GM12891 (cell line): Measurements from ENCODE around the gene CACNG1.

Experiments
- POLR2A ChIP-seq: IDR thresholded peaks from 2 replicates; pipeline ENCODE4 v1.6.1; 2011; ENCODE audit warnings: low read depth, low read length, control low read depth
- TAF1 ChIP-seq: IDR thresholded peaks from 2 replicates; pipeline ENCODE4 v1.6.1; 2011; ENCODE audit warnings: low read depth, low read length, control low read depth

DNA sequence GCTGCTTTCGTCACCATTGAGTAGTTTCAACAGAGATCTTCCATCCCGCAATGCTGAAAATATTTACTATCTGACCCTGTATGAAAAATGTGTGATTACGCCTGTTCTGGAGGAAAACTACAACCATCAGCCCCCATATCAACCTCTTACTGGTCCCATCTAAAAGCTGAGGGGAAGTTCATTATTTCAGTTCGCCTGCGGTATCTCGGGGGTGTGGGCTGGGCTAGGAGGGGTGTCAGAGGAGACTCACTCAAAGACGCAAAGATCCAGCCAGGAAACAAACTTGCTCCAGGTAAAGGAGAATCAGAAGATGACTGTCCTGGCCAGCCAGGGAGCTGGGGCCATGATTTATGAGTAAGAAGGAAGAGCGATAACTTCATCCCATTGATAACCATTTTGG lies 13.7 kb downstream of the CACNG1 start:
- TF ChIP-seq POLR2A (no peak), TAF1 (no peak)
